IMR-90 (cell line): Measurements from ENCODE around the gene KLC3. TPM values are rescaled to one million over a fixed set of nuclear protein-coding genes. Genes with fewer than 3 reads are reported as not detected.

Experiments used
- ATAC-seq: fragments of 200-7000 bp; cut with Tn5 transposase; 2 replicates; pipeline ENCODE4 v1.9.1; 2020; ENCODE audit warnings: low read depth, mild to moderate bottlenecking, moderate library complexity
- BruUV-seq: library from RNA; stranded (reverse); fragments of 400-500 nt; replicated peaks from 2 replicates; lab custom pipeline; 2021; lab: Mats Ljungman, UMichigan
- CTCF ChIA-PET: fragments of 300-600 bp; formaldehyde crosslinking; extraction: SDS; loops from one replicate; lab custom pipeline; 2021; ENCODE audit warnings: antibody characterized with exemption; lab: Yijun Ruan, JAX
- POLR2A ChIA-PET: fragments of 300-600 bp; sonication (Branson Sonifier 250); formaldehyde crosslinking; loops from one replicate; lab custom pipeline; 2022; ENCODE audit warnings: antibody characterized with exemption; ENCODE audit not compliant: unreplicated experiment; lab: Charles Lee
- DNase-seq: peaks from one replicate; pipeline ENCODE4 v3.0.0; 2013
- H2AFZ ChIP-seq: replicated peaks from 2 replicates; pipeline ENCODE3; 2013; ENCODE audit warnings: low read length, mild to moderate bottlenecking; ENCODE audit not compliant: poor library complexity
- H2AK5ac ChIP-seq: 2 replicates; pipeline ENCODE4 v1.6.1; 2013; ENCODE audit warnings: low read depth, low read length, inconsistent platforms
- H2AK9ac ChIP-seq: replicated peaks from 2 replicates; pipeline ENCODE3; 2013; ENCODE audit warnings: mild to moderate bottlenecking, low read depth, low read length, moderate library complexity; ENCODE audit not compliant: poor library complexity
- H2BK120ac ChIP-seq: 2 replicates; pipeline ENCODE4 v1.6.1; 2013; ENCODE audit warnings: low read depth, low read length, inconsistent platforms
- H2BK15ac ChIP-seq: 3 replicates; pipeline ENCODE4 v1.6.1; 2013; ENCODE audit warnings: low read depth, low read length, inconsistent platforms
- H2BK20ac ChIP-seq: 2 replicates; pipeline ENCODE4 v1.6.1; 2013; ENCODE audit warnings: low read depth, mild to moderate bottlenecking, inconsistent platforms, low read length, moderate library complexity
- H2BK5ac ChIP-seq: 2 replicates; pipeline ENCODE4 v1.6.1; 2013; ENCODE audit warnings: mild to moderate bottlenecking, low read depth, low read length, inconsistent platforms; ENCODE audit not compliant: poor library complexity, severe bottlenecking
- H3K14ac ChIP-seq: replicated peaks from 2 replicates; pipeline ENCODE4 v1.6.1; 2013; ENCODE audit warnings: low read depth, low read length, inconsistent platforms
- H3K18ac ChIP-seq: 2 replicates; pipeline ENCODE4 v1.6.1; 2013; ENCODE audit warnings: low read depth, low read length, control low read depth
- H3K23ac ChIP-seq: 2 replicates; pipeline ENCODE4 v1.6.1; 2013; ENCODE audit warnings: low read depth, low read length, inconsistent platforms
- H3K27ac ChIP-seq: 2 replicates; pipeline ENCODE4 v1.5.1; 2013; ENCODE audit warnings: mild to moderate bottlenecking, control low read depth, low read length; ENCODE audit not compliant: insufficient read depth
- H3K27me3 ChIP-seq: 2 replicates; pipeline ENCODE4 v1.6.1; 2013; ENCODE audit warnings: low read length; ENCODE audit not compliant: control insufficient read depth, insufficient read depth
- H3K36me3 ChIP-seq: 2 replicates; pipeline ENCODE4 v1.6.1; 2013; ENCODE audit warnings: low read length, mixed read lengths; ENCODE audit not compliant: control insufficient read depth, insufficient read depth
- H3K4ac ChIP-seq: 2 replicates; pipeline ENCODE4 v1.6.1; 2013; ENCODE audit warnings: low read depth, low read length, inconsistent platforms
- H3K4me1 ChIP-seq: 2 replicates; pipeline ENCODE4 v1.6.1; 2013; ENCODE audit warnings: low read length, mixed read lengths; ENCODE audit not compliant: control insufficient read depth, insufficient read depth
- H3K4me2 ChIP-seq: 2 replicates; pipeline ENCODE4 v1.6.1; 2013; ENCODE audit warnings: low read depth, mild to moderate bottlenecking, control low read depth, low read length, moderate library complexity
- H3K4me3 ChIP-seq: 2 replicates; pipeline ENCODE4 v1.5.1; 2013; ENCODE audit warnings: low read depth, mild to moderate bottlenecking, control low read depth, low read length, moderate library complexity; ENCODE audit not compliant: insufficient read depth
- H3K56ac ChIP-seq: 2 replicates; pipeline ENCODE4 v1.6.1; 2013; ENCODE audit warnings: low read length, inconsistent platforms; ENCODE audit not compliant: insufficient read depth; ENCODE audit errors: extremely low read depth
- H3K79me1 ChIP-seq, 2 experiments: 2 replicates each; pipeline ENCODE4 v1.6.1; 2013; ENCODE audit warnings: low read length in 2 of 2, inconsistent platforms in 1 of 2, low read depth in 1 of 2
- H3K9ac ChIP-seq: 2 replicates; pipeline ENCODE4 v1.6.1; 2013; ENCODE audit warnings: low read depth, low read length, control low read depth
- H3K9me1 ChIP-seq: 2 replicates; pipeline ENCODE4 v1.6.1; 2013; ENCODE audit warnings: low read length, inconsistent platforms; ENCODE audit not compliant: insufficient read depth
- H3K9me3 ChIP-seq: 2 replicates; pipeline ENCODE4 v1.6.1; 2013; ENCODE audit warnings: low read length; ENCODE audit not compliant: control insufficient read depth, insufficient read depth
- H4K20me1 ChIP-seq: 2 replicates; pipeline ENCODE4 v1.6.1; 2013; ENCODE audit warnings: low read length, inconsistent platforms; ENCODE audit not compliant: insufficient read depth
- H4K5ac ChIP-seq: 2 replicates; pipeline ENCODE4 v1.6.1; 2013; ENCODE audit warnings: mild to moderate bottlenecking, low read depth, low read length, control low read depth
- H4K8ac ChIP-seq, 2 experiments: 2 replicates each; pipeline ENCODE4 v1.6.1; 2013; ENCODE audit warnings: low read depth in 2 of 2, low read length in 2 of 2, control low read depth in 1 of 2, inconsistent platforms in 1 of 2
- H4K91ac ChIP-seq: 2 replicates; pipeline ENCODE4 v1.6.1; 2013; ENCODE audit warnings: low read depth, low read length, inconsistent platforms; ENCODE audit not compliant: insufficient read depth
- BHLHE40 ChIP-seq: fragments of 150-350 bp; IDR thresholded peaks from 2 replicates; pipeline ENCODE4 v1.6.1; 2016; ENCODE audit warnings: mild to moderate bottlenecking, low read depth, low read length
- CEBPB ChIP-seq: IDR thresholded peaks from 2 replicates; pipeline ENCODE4 v1.6.1; 2012; ENCODE audit warnings: low read depth, low read length, improper control_type of control experiment
- CHD1 ChIP-seq: IDR thresholded peaks from 2 replicates; pipeline ENCODE4 v1.6.1; 2012; ENCODE audit warnings: low read depth, low read length, improper control_type of control experiment
- MXI1 ChIP-seq: IDR thresholded peaks from 2 replicates; pipeline ENCODE4 v1.6.1; 2012; ENCODE audit warnings: low read depth, mild to moderate bottlenecking, low read length, moderate library complexity, borderline replicate concordance
- NFE2L2 ChIP-seq: fragments of 150-350 bp; IDR thresholded peaks from 2 replicates; pipeline ENCODE4 v1.6.1; 2016; ENCODE audit warnings: low read depth, mild to moderate bottlenecking, low read length
- POLR2A ChIP-seq: IDR thresholded peaks from 2 replicates; pipeline ENCODE4 v1.6.1; 2012; ENCODE audit warnings: mild to moderate bottlenecking, low read depth, low read length
- RAD21 ChIP-seq: IDR thresholded peaks from 2 replicates; pipeline ENCODE4 v1.6.1; 2012; ENCODE audit warnings: low read length, improper control_type of control experiment
- RCOR1 ChIP-seq: IDR thresholded peaks from 2 replicates; pipeline ENCODE4 v1.6.1; 2012; ENCODE audit warnings: mild to moderate bottlenecking, low read length, improper control_type of control experiment; ENCODE audit not compliant: insufficient replicate concordance
- SMC3 ChIP-seq: fragments of 150-350 bp; IDR thresholded peaks from 2 replicates; pipeline ENCODE4 v1.6.1; 2016; ENCODE audit warnings: low read depth, mild to moderate bottlenecking, antibody characterized with exemption, low read length, moderate library complexity
- WGBS, 2 experiments: methylation state at CpG; one replicate each; pipeline versions ENCODE4 v1.1.5 to v1.1.7; 2013; ENCODE audit warnings: missing lambda C conversion rate in 2 of 2; ENCODE audit not compliant: insufficient read length in 1 of 2; ENCODE audit errors: extremely low coverage in 2 of 2; 5-methylcytosine and 5-hydroxymethylcytosine counted together
- dilution Hi-C: fragments of 300-500 bp; cut with HindIII; formaldehyde crosslinking; loops from one replicate; pipeline ENCODE4 v1.14.3; 2018; ENCODE audit warnings: low sequenced_read_pairs; ENCODE audit not compliant: unreplicated experiment
- in situ Hi-C: fragments of 300-500 bp; cut with MboI; formaldehyde crosslinking; loops from 3 replicates; pipeline ENCODE4 v1.14.3; 2019; ENCODE audit warnings: low sequenced_read_pairs, inconsistent platforms, mixed read lengths
- intact Hi-C: fragments of 100-400 bp; cut with micrococcal nuclease; formaldehyde crosslinking; loops from 2 replicates; pipeline ENCODE4 v1.10.0; 2022
- polyA plus RNA-seq, 3 experiments: library from polyadenylated mRNA; depleted of rRNA; stranded (reverse); fragments of >200 nt; gene quantifications; 2 replicates each; pipeline ENCODE4 v1.2.3, GENCODE V29; 2012; ENCODE audit warnings: low replicate concordance in 1 of 3
- total RNA-seq: library from RNA; depleted of rRNA; stranded (reverse); fragments of >200 nt; gene quantifications from 2 replicates; pipeline ENCODE4 v1.2.3, GENCODE V29; 2012
- TF ChIP-seq, protein P1 (sequence below): conservative IDR thresholded peaks from 2 replicates; pipeline ENCODE4 v1.5.1; 2012; ENCODE audit warnings: mild to moderate bottlenecking, low read depth, low read length, improper control_type of control experiment
- TF ChIP-seq, protein P2 (sequence below): fragments of 150-350 bp; IDR thresholded peaks from 2 replicates; pipeline ENCODE4 v1.6.1; 2017; ENCODE audit warnings: mild to moderate bottlenecking, antibody characterized with exemption, low read length, low read depth
- TF ChIP-seq, protein P3 (sequence below): fragments of 150-350 bp; IDR thresholded peaks from 2 replicates; pipeline ENCODE4 v1.6.1; 2016; ENCODE audit warnings: low read depth, mild to moderate bottlenecking, low read length, moderate library complexity, borderline replicate concordance

The KLC3 gene
- total and polyA plus RNA-seq, 2 of the 4 experiments (the other 2 are of a cell fraction), result 0.14 to 0.18 TPM

DNA sequence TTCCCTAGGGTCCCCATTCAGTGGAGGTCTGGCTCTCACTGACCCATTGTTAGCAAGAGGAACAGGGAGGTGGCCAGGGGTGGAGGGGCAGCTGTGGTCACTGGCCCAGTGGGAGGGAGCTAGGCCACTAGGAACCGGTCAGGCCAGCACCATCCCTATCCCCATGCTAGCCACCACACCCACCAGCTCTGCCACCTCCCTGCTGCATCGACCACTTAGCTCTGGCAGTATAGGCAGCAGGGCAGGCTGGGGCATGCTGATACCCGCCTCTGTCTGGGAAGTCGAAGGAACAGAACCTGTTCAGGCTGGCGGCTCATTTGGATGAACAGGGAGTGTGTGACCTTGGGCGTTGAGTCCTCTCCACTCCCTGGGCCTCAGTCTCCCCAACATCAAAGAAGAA, 59.6 kb downstream of the KLC3 start:
- intact Hi-C loops, result no loop called here
- BruUV-seq, result no TSS peak

More for the DNA sequence above, 59.6 kb downstream of the KLC3 start:
- dilution Hi-C loops (no loop called here), in situ Hi-C loops (no loop called here)
- H3K18ac ChIP-seq, result no peak overlapping the region
- ATAC-seq (no peak), DNase-seq (no peak)
- H4K8ac ChIP-seq, result no peak overlapping the region
- no peak overlapping the region for H4K5ac ChIP-seq
- ChIA-PET CTCF (interaction anchor here (0.6 kb wide), 1 partner anchor 300 kb away, joined by 5 read pairs; no protein-coding TSS in a partner anchor), POLR2A (no interaction called here)
- no peaks in the 10 kb centered on the region for H3K27me3 ChIP-seq
- no peak overlapping the region for H2BK120ac ChIP-seq
- H3K9me3 ChIP-seq, result no peaks in the 10 kb centered on the region
- no peak overlapping the region for H2BK20ac ChIP-seq
- H2BK15ac ChIP-seq, result no peak overlapping the region
- H3K9me1 ChIP-seq, result peaks cover 6% of the 10 kb centered on the region; the same call in 1 of the 2 replicates
- H3K23ac ChIP-seq, result no peak overlapping the region
- TF ChIP-seq, protein P1, sequence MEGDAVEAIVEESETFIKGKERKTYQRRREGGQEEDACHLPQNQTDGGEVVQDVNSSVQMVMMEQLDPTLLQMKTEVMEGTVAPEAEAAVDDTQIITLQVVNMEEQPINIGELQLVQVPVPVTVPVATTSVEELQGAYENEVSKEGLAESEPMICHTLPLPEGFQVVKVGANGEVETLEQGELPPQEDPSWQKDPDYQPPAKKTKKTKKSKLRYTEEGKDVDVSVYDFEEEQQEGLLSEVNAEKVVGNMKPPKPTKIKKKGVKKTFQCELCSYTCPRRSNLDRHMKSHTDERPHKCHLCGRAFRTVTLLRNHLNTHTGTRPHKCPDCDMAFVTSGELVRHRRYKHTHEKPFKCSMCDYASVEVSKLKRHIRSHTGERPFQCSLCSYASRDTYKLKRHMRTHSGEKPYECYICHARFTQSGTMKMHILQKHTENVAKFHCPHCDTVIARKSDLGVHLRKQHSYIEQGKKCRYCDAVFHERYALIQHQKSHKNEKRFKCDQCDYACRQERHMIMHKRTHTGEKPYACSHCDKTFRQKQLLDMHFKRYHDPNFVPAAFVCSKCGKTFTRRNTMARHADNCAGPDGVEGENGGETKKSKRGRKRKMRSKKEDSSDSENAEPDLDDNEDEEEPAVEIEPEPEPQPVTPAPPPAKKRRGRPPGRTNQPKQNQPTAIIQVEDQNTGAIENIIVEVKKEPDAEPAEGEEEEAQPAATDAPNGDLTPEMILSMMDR, result no peak
- TF ChIP-seq MXI1 (no peak), RAD21 (no peak), SMC3 (no peak), NFE2L2 (no peak), CEBPB (no peak), POLR2A (no peak), RCOR1 (no peak), CHD1 (no peak), BHLHE40 (no peak)
- TF ChIP-seq, protein P2, sequence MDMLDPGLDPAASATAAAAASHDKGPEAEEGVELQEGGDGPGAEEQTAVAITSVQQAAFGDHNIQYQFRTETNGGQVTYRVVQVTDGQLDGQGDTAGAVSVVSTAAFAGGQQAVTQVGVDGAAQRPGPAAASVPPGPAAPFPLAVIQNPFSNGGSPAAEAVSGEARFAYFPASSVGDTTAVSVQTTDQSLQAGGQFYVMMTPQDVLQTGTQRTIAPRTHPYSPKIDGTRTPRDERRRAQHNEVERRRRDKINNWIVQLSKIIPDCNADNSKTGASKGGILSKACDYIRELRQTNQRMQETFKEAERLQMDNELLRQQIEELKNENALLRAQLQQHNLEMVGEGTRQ, result no peak
- TF ChIP-seq, protein P3, sequence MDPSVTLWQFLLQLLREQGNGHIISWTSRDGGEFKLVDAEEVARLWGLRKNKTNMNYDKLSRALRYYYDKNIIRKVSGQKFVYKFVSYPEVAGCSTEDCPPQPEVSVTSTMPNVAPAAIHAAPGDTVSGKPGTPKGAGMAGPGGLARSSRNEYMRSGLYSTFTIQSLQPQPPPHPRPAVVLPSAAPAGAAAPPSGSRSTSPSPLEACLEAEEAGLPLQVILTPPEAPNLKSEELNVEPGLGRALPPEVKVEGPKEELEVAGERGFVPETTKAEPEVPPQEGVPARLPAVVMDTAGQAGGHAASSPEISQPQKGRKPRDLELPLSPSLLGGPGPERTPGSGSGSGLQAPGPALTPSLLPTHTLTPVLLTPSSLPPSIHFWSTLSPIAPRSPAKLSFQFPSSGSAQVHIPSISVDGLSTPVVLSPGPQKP, result no peak
- H3K36me3 ChIP-seq, result no peaks in the 10 kb centered on the region; the same call in 1 of the 2 replicates
- no CpG with 5 or more reads among the region's 6 CpGs for WGBS, 2 experiments
- no peak overlapping the region for H3K4me2 ChIP-seq
- H3K27ac ChIP-seq, result no peak overlapping the region
- no peak overlapping the region for H3K4me3 ChIP-seq
- peak overlapping the region; percentile 67 for H2AK9ac ChIP-seq
- no peak overlapping the region for H3K56ac ChIP-seq
- no peak overlapping the region for H3K4ac ChIP-seq
- no peak overlapping the region for H3K9ac ChIP-seq
- no peak overlapping the region for H3K14ac ChIP-seq
- H2AFZ ChIP-seq, result peak overlapping the region; percentile 49
- H4K91ac ChIP-seq, result no peak overlapping the region
- no peak overlapping the region for H2BK5ac ChIP-seq
- no peaks in the 10 kb centered on the region; the same call in 1 of the 2 replicates for H4K20me1 ChIP-seq
- H3K4me1 ChIP-seq, result peaks cover 3% of the 10 kb centered on the region
- peaks cover 10 to 49% of the 10 kb centered on the region in 2 experiments; a peak in 3 of 4 replicates for H3K79me1 ChIP-seq
- peak overlapping the region; percentile 47; the same call in 1 of the 2 replicates for H2AK5ac ChIP-seq
